H1 (cell line): ENCODE data around the gene MAGI3. TPM values are rescaled to one million over a fixed set of nuclear protein-coding genes. Genes with fewer than 3 reads are reported as not detected.
A peak's percentile ranks its signal among the peaks of the same experiment; 100 is the strongest.

Experiments used
- CTCF ChIA-PET: fragments of 300-600 bp; sonication (Branson Sonifier 250); formaldehyde crosslinking; loops from one replicate; lab custom pipeline; 2021; ENCODE audit not compliant: partially characterized antibody; lab: Charles Lee
- POLR2A ChIA-PET: fragments of 300-600 bp; sonication (Branson Sonifier 250); formaldehyde crosslinking; loops from one replicate; lab custom pipeline; 2021; ENCODE audit warnings: inconsistent platforms; ENCODE audit not compliant: partially characterized antibody; lab: Charles Lee
- DNase-seq, 2 experiments: peaks; one replicate each; pipeline versions ENCODE4 v3.0.0 to v3.0.0-alpha.2; 2010 to 2022; ENCODE audit warnings: low spot score in 2 of 2, low read depth in 1 of 2, mixed read lengths in 1 of 2
- FAIRE-seq: peaks from 2 replicates; lab custom pipeline; 2011; peaks lifted over from hg19 to GRCh38; lab: Jason Lieb, UNC
- H2AFZ ChIP-seq: 2 replicates; pipeline ENCODE4 v1.8.1; 2012; ENCODE audit warnings: low read length, inconsistent platforms
- H2AK5ac ChIP-seq: 2 replicates; pipeline ENCODE4 v1.6.1; 2013; ENCODE audit warnings: low read depth, low read length
- H2BK120ac ChIP-seq: replicated peaks from 2 replicates; pipeline ENCODE3; 2013; ENCODE audit warnings: low read depth, low read length, inconsistent platforms
- H2BK12ac ChIP-seq: 2 replicates; pipeline ENCODE4 v1.6.1; 2013; ENCODE audit warnings: low read depth, low read length
- H2BK15ac ChIP-seq: 2 replicates; pipeline ENCODE4 v1.6.1; 2013; ENCODE audit warnings: low read length
- H2BK20ac ChIP-seq: 2 replicates; pipeline ENCODE4 v1.6.1; 2013; ENCODE audit warnings: low read length
- H2BK5ac ChIP-seq: 2 replicates; pipeline ENCODE4 v1.6.1; 2013; ENCODE audit warnings: low read depth, low read length
- H3K14ac ChIP-seq: 2 replicates; pipeline ENCODE4 v1.6.1; 2013; ENCODE audit warnings: inconsistent platforms; ENCODE audit not compliant: insufficient read length
- H3K18ac ChIP-seq: 2 replicates; pipeline ENCODE4 v1.6.1; 2013; ENCODE audit warnings: low read length; ENCODE audit errors: extremely low read depth
- H3K23ac ChIP-seq: 2 replicates; pipeline ENCODE4 v1.6.1; 2013; ENCODE audit warnings: inconsistent platforms; ENCODE audit not compliant: insufficient read length
- H3K23me2 ChIP-seq: 2 replicates; pipeline ENCODE4 v1.6.1; 2013; ENCODE audit warnings: low read depth, low read length
- H3K27ac ChIP-seq: 2 replicates; pipeline ENCODE4 v1.6.1; 2011; ENCODE audit warnings: low read depth, low read length, inconsistent platforms
- H3K27me3 ChIP-seq, 4 experiments: replicated peaks in 1 of 4; 1 replicate in 1 of 4; 2 replicates in 3 of 4; pipeline versions ENCODE4 v1.6.1 to v1.8.1; 2011 to 2013; ENCODE audit warnings: low read length in 3 of 4, mild to moderate bottlenecking in 3 of 4, inconsistent platforms in 2 of 4, mixed read lengths in 2 of 4, moderate library complexity in 1 of 4; ENCODE audit not compliant: control insufficient read depth in 3 of 4, insufficient read depth in 3 of 4; ENCODE audit errors: extremely low read depth in 1 of 4
- H3K36me3 ChIP-seq, 4 experiments: 2 replicates each; pipeline versions ENCODE4 v1.6.1 to v1.8.1; 2011 to 2013; ENCODE audit warnings: mild to moderate bottlenecking in 4 of 4, low read length in 3 of 4, moderate library complexity in 2 of 4, control low read depth in 1 of 4, inconsistent platforms in 1 of 4; ENCODE audit not compliant: insufficient read depth in 4 of 4, control insufficient read depth in 2 of 4
- H3K4ac ChIP-seq: replicated peaks from 2 replicates; pipeline ENCODE3; 2013; ENCODE audit warnings: low read length, low read depth, mixed read lengths, inconsistent platforms; ENCODE audit not compliant: insufficient read length
- H3K4me1 ChIP-seq, 4 experiments: replicated peaks in 1 of 4; 1 replicate in 1 of 4; 2 replicates in 3 of 4; pipeline versions ENCODE4 v1.6.1 to v1.8.1; 2011 to 2013; ENCODE audit warnings: low read length in 3 of 4, inconsistent platforms in 2 of 4, mixed read lengths in 1 of 4; ENCODE audit not compliant: insufficient read depth in 4 of 4, control insufficient read depth in 3 of 4
- H3K4me2 ChIP-seq, 2 experiments: 2 replicates each; pipeline versions ENCODE4 v1.6.1 to v1.8.1; 2011 to 2013; ENCODE audit warnings: low read depth in 2 of 2, low read length in 2 of 2, control low read depth in 1 of 2, inconsistent platforms in 1 of 2, mild to moderate bottlenecking in 1 of 2; ENCODE audit not compliant: insufficient read depth in 1 of 2
- H3K4me3 ChIP-seq, 4 experiments: fragments of 200-600, 300-600 bp in 1 of 4; sonication (generic), shearing (Covaris generic), sonication (Bioruptor Twin) in 1 of 4; 2 replicates each; pipeline versions ENCODE4 v1.5.1 to v1.8.1; 2011 to 2016; ENCODE audit warnings: low read length in 4 of 4, low read depth in 3 of 4, control low read depth in 2 of 4, inconsistent platforms in 2 of 4, mild to moderate bottlenecking in 2 of 4, mixed read lengths in 1 of 4, moderate library complexity in 1 of 4; ENCODE audit not compliant: insufficient read depth in 2 of 4; ENCODE audit errors: extremely low read depth in 1 of 4
- H3K56ac ChIP-seq: replicated peaks from 2 replicates; pipeline ENCODE3; 2013; ENCODE audit warnings: low read depth, mild to moderate bottlenecking, mixed read lengths, low read length, inconsistent platforms; ENCODE audit not compliant: insufficient read length
- H3K79me1 ChIP-seq: 2 replicates; pipeline ENCODE4 v1.6.1; 2013; ENCODE audit warnings: low read depth, low read length, control low read depth
- H3K79me2 ChIP-seq, 2 experiments: 2 replicates each; pipeline versions ENCODE4 v1.6.1 to v1.8.1; 2012 to 2013; ENCODE audit warnings: low read length in 2 of 2, mild to moderate bottlenecking in 2 of 2, inconsistent platforms in 1 of 2; ENCODE audit not compliant: insufficient read depth in 2 of 2, control insufficient read depth in 1 of 2
- H3K9ac ChIP-seq, 4 experiments: replicated peaks in 1 of 4; 1 replicate in 1 of 4; 2 replicates in 3 of 4; pipeline versions ENCODE4 v1.6.1 to v1.8.1; 2011 to 2013; ENCODE audit warnings: low read depth in 3 of 4, low read length in 3 of 4, control low read depth in 2 of 4, mild to moderate bottlenecking in 2 of 4, moderate library complexity in 2 of 4, inconsistent platforms in 1 of 4; ENCODE audit errors: extremely low read depth in 1 of 4
- H3K9me3 ChIP-seq, 2 experiments: 2 replicates each; pipeline versions ENCODE4 v1.6.1 to v1.8.1; 2012 to 2013; ENCODE audit warnings: mild to moderate bottlenecking in 2 of 2, moderate library complexity in 2 of 2, control low read depth in 1 of 2, inconsistent platforms in 1 of 2, low read depth in 1 of 2, low read length in 1 of 2, mixed read lengths in 1 of 2; ENCODE audit not compliant: insufficient read depth in 2 of 2
- H4K20me1 ChIP-seq, 2 experiments: replicated peaks in 1 of 2; 2 replicates each; pipeline versions ENCODE3 to v1.8.1; 2011 to 2013; ENCODE audit warnings: inconsistent platforms in 2 of 2, low read length in 2 of 2, mild to moderate bottlenecking in 1 of 2; ENCODE audit not compliant: insufficient read depth in 2 of 2, control insufficient read depth in 1 of 2
- H4K5ac ChIP-seq: 2 replicates; pipeline ENCODE4 v1.6.1; 2013; ENCODE audit warnings: low read length, low read depth, mixed read lengths, inconsistent platforms; ENCODE audit not compliant: insufficient read length
- H4K8ac ChIP-seq: 2 replicates; pipeline ENCODE4 v1.8.0; 2013; ENCODE audit warnings: mild to moderate bottlenecking, moderate library complexity, low read length, inconsistent platforms; ENCODE audit not compliant: insufficient read depth; ENCODE audit errors: extremely low read depth
- H4K91ac ChIP-seq: replicated peaks from 2 replicates; pipeline ENCODE3; 2013; ENCODE audit warnings: low read length, mixed read lengths, inconsistent platforms; ENCODE audit not compliant: insufficient read length
- BACH1 ChIP-seq: IDR thresholded peaks from 2 replicates; pipeline ENCODE4 v1.6.1; 2012; ENCODE audit warnings: low read length, improper control_type of control experiment
- BRCA1 ChIP-seq: IDR thresholded peaks from 2 replicates; pipeline ENCODE4 v1.6.1; 2012; ENCODE audit warnings: low read depth, low read length, improper control_type of control experiment
- CBX8 ChIP-seq: fragments of 300-800, 300-1000 bp; sonication (generic); IDR thresholded peaks from 2 replicates; pipeline ENCODE4 v1.7.1; 2016; ENCODE audit warnings: low read depth, low read length, borderline replicate concordance
- CEBPB ChIP-seq: IDR thresholded peaks from 2 replicates; pipeline ENCODE4 v1.6.1; 2012; ENCODE audit warnings: low read depth, low read length
- CHD2 ChIP-seq: IDR thresholded peaks from 2 replicates; pipeline ENCODE4 v1.6.1; 2012; ENCODE audit warnings: low read length, improper control_type of control experiment
- EP300 ChIP-seq, 2 experiments: IDR thresholded peaks; 1 replicate in 1 of 2; 2 replicates in 1 of 2; pipeline ENCODE4 v1.6.1; 2011 to 2012; ENCODE audit warnings: low read depth in 2 of 2, low read length in 2 of 2, mild to moderate bottlenecking in 2 of 2, borderline replicate concordance in 1 of 2, inconsistent platforms in 1 of 2, moderate library complexity in 1 of 2
- GTF2F1 ChIP-seq: IDR thresholded peaks from 2 replicates; pipeline ENCODE4 v1.6.1; 2012; ENCODE audit warnings: low read depth, low read length, improper control_type of control experiment, borderline replicate concordance
- JUND ChIP-seq: IDR thresholded peaks from 2 replicates; pipeline ENCODE4 v1.6.1; 2011; ENCODE audit warnings: mild to moderate bottlenecking, improper control_type of control experiment, low read length
- NRF1 ChIP-seq: IDR thresholded peaks from 2 replicates; pipeline ENCODE4 v1.6.1; 2011; ENCODE audit warnings: mild to moderate bottlenecking, low read depth, low read length, improper control_type of control experiment
- SIRT6 ChIP-seq: IDR thresholded peaks from one replicate; pipeline ENCODE4 v1.7.1; 2012; ENCODE audit warnings: low read length, inconsistent platforms
- SIX5 ChIP-seq: IDR thresholded peaks from 2 replicates; pipeline ENCODE4 v1.6.1; 2011; ENCODE audit warnings: mild to moderate bottlenecking, low read depth, low read length
- SP4 ChIP-seq: IDR thresholded peaks from 2 replicates; pipeline ENCODE4 v1.6.1; 2012; ENCODE audit warnings: low read length, inconsistent platforms
- TAF1 ChIP-seq: IDR thresholded peaks from 2 replicates; pipeline ENCODE4 v1.6.1; 2011; ENCODE audit warnings: mild to moderate bottlenecking, low read depth, low read length
- TBP ChIP-seq: IDR thresholded peaks from 2 replicates; pipeline ENCODE4 v1.6.1; 2011; ENCODE audit warnings: low read depth, low read length, improper control_type of control experiment
- TCF12 ChIP-seq: IDR thresholded peaks from 2 replicates; pipeline ENCODE4 v1.6.1; 2011; ENCODE audit warnings: low read depth, mild to moderate bottlenecking, low read length
- TEAD4 ChIP-seq: IDR thresholded peaks from 2 replicates; pipeline ENCODE4 v1.6.1; 2012; ENCODE audit warnings: low read depth, low read length, inconsistent platforms, mixed read lengths
- YY1 ChIP-seq: IDR thresholded peaks from 2 replicates; pipeline ENCODE4 v1.6.1; 2011; ENCODE audit warnings: low read depth, mild to moderate bottlenecking, low read length
- ZNF274 ChIP-seq: IDR thresholded peaks from 2 replicates; pipeline ENCODE4 v1.7.0; 2012; ENCODE audit warnings: low read length, borderline replicate concordance; ENCODE audit errors: extremely low read depth
- whole genome bisulfite sequencing, 2 experiments: shearing (Covaris generic) in 1 of 2; methylation state at CpG; one replicate each; pipeline versions ENCODE4 v1.1.6 to v1.1.7; 2013 to 2015; ENCODE audit warnings: low lambda C conversion rate in 2 of 2, mixed read lengths in 2 of 2, inconsistent platforms in 1 of 2, low coverage in 1 of 2, missing lambda C conversion rate in 1 of 2; ENCODE audit not compliant: insufficient replicate concordance in 2 of 2, insufficient coverage in 1 of 2, insufficient read length in 1 of 2; ENCODE audit errors: extremely low coverage in 1 of 2, missing lambda C conversion rate in 1 of 2; 5-methylcytosine and 5-hydroxymethylcytosine counted together
- polyA plus RNA-seq, 7 experiments: library from polyadenylated mRNA; depleted of rRNA in 3 of 7; stranded (reverse) in 5 of 7; unstranded in 2 of 7; fragments of >200 nt in 5 of 7; fragments of 200-250 nt in 2 of 7; gene quantifications; 1 replicate in 5 of 7; 2 replicates in 1 of 7; 4 replicates in 1 of 7; pipeline versions ENCODE4 v1.2.1 to v1.2.3, GENCODE V29; 2011 to 2013; ENCODE audit warnings: missing spikeins in 2 of 7, mixed read lengths in 2 of 7
- total RNA-seq: library from RNA; stranded (reverse); fragmentation: NEBNext Ultra II Directional; extraction: Animal tissue kit (Norgen Biotek cat#: 25700); gene quantifications from 2 replicates; pipeline ENCODE4 v1.2.1, GENCODE V29; 2021

MAGI3 gene
- total and polyA plus RNA-seq, 2 of the 8 experiments (the other 6 are each of a cell fraction or from before 2014, with no cell fraction given): 2.3 to 7.8 TPM

- Histone ChIP-seq H3K18ac (no peak overlapping the region), H3K9ac (peak overlapping the region in 1 of 4 experiments; percentile 34; a peak in 1 of 7 replicates), H2AFZ (no peak overlapping the region), H3K79me2 (no peaks in the 10 kb centered on the region), H2BK5ac (no peak overlapping the region), H4K8ac (no peak overlapping the region), H3K4me2 (no peak overlapping the region), H2AK5ac (no peak overlapping the region), H3K23ac (no peak overlapping the region), H2BK12ac (no peak overlapping the region), H4K91ac (no peak overlapping the region), H4K20me1 (no peaks in the 10 kb centered on the region)
- no peak for FAIRE-seq
- 93% methylated on average over 1 of the region's 1 CpG; no CpG with 5 or more reads in 1 of the 2 experiments for WGBS, 2 experiments
- no peak for DNase-seq
- POLR2A ChIA-PET: interaction anchor here (0.6 kb wide), 1 partner anchor 18 kb away, joined by 3 read pairs; no protein-coding TSS in a partner anchor
- no peak for TF ChIP-seq SIRT6
- TF ChIP-seq GTF2F1: no peak
- TF ChIP-seq TAF1: no peak
- no peak for TF ChIP-seq TCF12
- no peak for TF ChIP-seq JUND
- TF ChIP-seq TEAD4: no peak
- no peak for TF ChIP-seq BRCA1
- no peak for TF ChIP-seq SIX5
- no peak for TF ChIP-seq CEBPB
- TF ChIP-seq NRF1: no peak
- TF ChIP-seq CBX8: no peak
- TF ChIP-seq YY1: no peak
- no peak for TF ChIP-seq CHD2
- TF ChIP-seq SP4: no peak
- no peak for TF ChIP-seq TBP
- TF ChIP-seq ZNF274: no peak
- TF ChIP-seq BACH1: no peak
- TF ChIP-seq EP300 (IDR thresholded peaks at IDR 0.05; ENCODE audit: borderline replicate concordance in 1 of 2, low read depth in 2 of 2, low read length in 2 of 2): no peak
- TF ChIP-seq, all 59 proteins: peak for 0
- H2BK120ac ChIP-seq: no peak overlapping the region
- H3K14ac ChIP-seq: no peak overlapping the region
- no peaks in the 10 kb centered on the region for H3K36me3 ChIP-seq
- no peaks in the 10 kb centered on the region for H3K4me1 ChIP-seq
- H3K4me3 ChIP-seq: no peak overlapping the region
- no peaks in the 10 kb centered on the region for H3K9me3 ChIP-seq
- no peak overlapping the region for H3K4ac ChIP-seq
- H3K27me3 ChIP-seq: no peaks in the 10 kb centered on the region
- H2BK20ac ChIP-seq: no peak overlapping the region
- no peaks in the 10 kb centered on the region for H3K79me1 ChIP-seq
- H3K27ac ChIP-seq: no peak overlapping the region
- H3K56ac ChIP-seq: no peak overlapping the region
- H4K5ac ChIP-seq: no peak overlapping the region
- H3K23me2 ChIP-seq: no peaks in the 10 kb centered on the region
- CTCF ChIA-PET: no interaction called here
- H2BK15ac ChIP-seq: no peak overlapping the region
Observed at GRCh38 chr1:113582084-113582483, 191.8 kb downstream of the MAGI3 start.
